ENCODE results near the gene GPR107.

GPR107 gene

GRCh38 chr9:130058887-130059286 lies 5.2 kb downstream of the GPR107 start:
- DNase-seq = no peak

GRCh38 chr9:130060296-130060695 lies 6.6 kb downstream of the GPR107 start:
- no peak for DNase-seq

- DNase-seq = no peak
Measured at GRCh38 chr9:130062750-130063149, 9.0 kb downstream of the GPR107 start.

- no peak for DNase-seq
Measured at GRCh38 chr9:130064621-130065020, 10.9 kb downstream of the GPR107 start.

- no peak for DNase-seq
Measured at GRCh38 chr9:130069048-130069447, 15.3 kb downstream of the GPR107 start.

GRCh38 chr9:130072515-130073235 lies 19.0 kb downstream of the GPR107 start:
- DNase-seq = no peak

- no peak for DNase-seq
Measured at GRCh38 chr9:130073373-130073772, 19.7 kb downstream of the GPR107 start.

- DNase-seq = no peak
Measured at GRCh38 chr9:130078547-130078946, 24.8 kb downstream of the GPR107 start.

- no peak for DNase-seq
Measured at GRCh38 chr9:130084337-130084736, 30.6 kb downstream of the GPR107 start.

- no peak for DNase-seq
Measured at GRCh38 chr9:130088051-130088450, 34.3 kb downstream of the GPR107 start.

- DNase-seq = no peak
Measured at GRCh38 chr9:130089141-130089540, 35.4 kb downstream of the GPR107 start.

GRCh38 chr9:130090915-130091314 lies 37.2 kb downstream of the GPR107 start:
- DNase-seq = no peak

- no peak for DNase-seq
Measured at GRCh38 chr9:130092910-130093309, 39.2 kb downstream of the GPR107 start.

GRCh38 chr9:130095872-130096271 lies 42.2 kb downstream of the GPR107 start:
- no peak for DNase-seq

- no peak for DNase-seq
Measured at GRCh38 chr9:130100681-130101080, 47.0 kb downstream of the GPR107 start.

- DNase-seq = no peak
Measured at GRCh38 chr9:130101915-130102314, 48.2 kb downstream of the GPR107 start.

GRCh38 chr9:130104491-130105193 lies 50.9 kb downstream of the GPR107 start:
- DNase-seq = no peak

GRCh38 chr9:130106860-130107233 lies 53.1 kb downstream of the GPR107 start:
- DNase-seq = no peak

- peak; percentile 76 for DNase-seq
Measured at GRCh38 chr9:130107234-130107861, 53.6 kb downstream of the GPR107 start.

GRCh38 chr9:130107955-130108354 lies 54.2 kb downstream of the GPR107 start:
- no peak for DNase-seq

- peak; percentile 33 for DNase-seq
Measured at GRCh38 chr9:130110166-130110565, 56.5 kb downstream of the GPR107 start.

GRCh38 chr9:130110596-130111021 lies 56.9 kb downstream of the GPR107 start:
- no peak for DNase-seq

GRCh38 chr9:130111786-130112537 lies 58.3 kb downstream of the GPR107 start:
- peak; percentile 16 for DNase-seq
